Type B pancreatic cell (in vitro differentiated cells): Measurements from ENCODE around the gene KRI1. TPM values are rescaled to one million over a fixed set of nuclear protein-coding genes. Genes with fewer than 3 reads are reported as not detected.
"Not testable (repeated sequence)": the region's sequence is repeated elsewhere in the genome, so short reads cannot be mapped to it uniquely, and the experiment has no call there.

Experiments
- DNase-seq: peaks from one replicate; pipeline ENCODE4 v3.0.0; 2021; ENCODE audit warnings: mixed read lengths; ENCODE audit not compliant: unreplicated experiment; ENCODE audit errors: extremely low spot score
- H3K27ac Mint-ChIP-seq: 2 replicates; pipeline ENCODE4 v1.8.0; 2021; ENCODE audit warnings: mild to moderate bottlenecking, mixed read lengths
- H3K27me3 Mint-ChIP-seq: 2 replicates; pipeline ENCODE4 v1.8.0; 2021; ENCODE audit warnings: mixed read lengths
- H3K36me3 Mint-ChIP-seq: 2 replicates; pipeline ENCODE4 v1.8.0; 2021; ENCODE audit warnings: mixed read lengths
- H3K4me1 Mint-ChIP-seq: one replicate; pipeline ENCODE4 v1.8.0; 2021; ENCODE audit warnings: mixed read lengths; ENCODE audit not compliant: unreplicated experiment
- H3K4me3 Mint-ChIP-seq: 2 replicates; pipeline ENCODE4 v1.8.0; 2021; ENCODE audit warnings: mild to moderate bottlenecking, mixed read lengths
- H3K9me3 Mint-ChIP-seq: 2 replicates; pipeline ENCODE4 v1.8.0; 2021; ENCODE audit warnings: mixed read lengths
- total RNA-seq: library from RNA; stranded (reverse); gene quantifications from 2 replicates; pipeline ENCODE4 v1.2.1, GENCODE V29; 2021; ENCODE audit warnings: low replicate concordance
- TF ChIP-seq, protein P1 (sequence below): fragments of 200-600 bp; sonication (generic); conservative IDR thresholded peaks from 2 replicates; pipeline ENCODE4 v1.5.0; 2021; ENCODE audit warnings: antibody characterized with exemption, mild to moderate bottlenecking

The KRI1 gene
- total RNA-seq, 1 donor from 2014 or later, result 34.4 TPM

DNA sequence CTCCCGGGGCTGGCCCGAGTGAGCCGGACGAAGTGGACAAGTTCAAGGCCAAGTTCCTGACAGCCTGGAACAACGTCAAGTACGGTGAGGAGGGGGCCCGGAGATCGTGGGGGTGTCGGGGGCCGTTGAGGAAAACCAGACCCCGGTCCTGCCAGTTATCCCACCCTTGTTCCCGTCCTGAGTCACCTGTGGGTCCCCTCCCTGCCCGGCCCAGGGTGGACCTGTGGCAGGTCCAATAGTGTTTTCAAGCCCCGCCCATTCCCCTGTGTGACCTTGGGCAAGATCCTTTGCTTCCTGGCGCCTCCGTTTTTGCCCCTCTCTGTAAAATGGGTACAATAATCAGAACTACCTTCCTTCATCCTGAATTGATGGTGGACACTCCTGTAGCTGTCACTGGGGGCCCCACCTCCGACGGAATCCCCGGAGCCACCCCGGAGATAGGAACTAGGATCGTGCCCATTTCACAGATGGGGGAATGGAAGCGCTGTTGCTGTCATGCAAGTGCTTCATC, 21.5 kb downstream of the KRI1 start:
- Mint-ChIP-seq H3K4me1 (no peaks in the 10 kb centered on the region), H3K27me3 (peaks cover 3% of the 10 kb centered on the region), H3K36me3 (no peaks in the 10 kb centered on the region), H3K4me3 (peak overlapping the region; percentile 90), H3K27ac (peak overlapping the region; percentile 41), H3K9me3 (no peaks in the 10 kb centered on the region)
- no peak for DNase-seq
- TF ChIP-seq, protein P1, sequence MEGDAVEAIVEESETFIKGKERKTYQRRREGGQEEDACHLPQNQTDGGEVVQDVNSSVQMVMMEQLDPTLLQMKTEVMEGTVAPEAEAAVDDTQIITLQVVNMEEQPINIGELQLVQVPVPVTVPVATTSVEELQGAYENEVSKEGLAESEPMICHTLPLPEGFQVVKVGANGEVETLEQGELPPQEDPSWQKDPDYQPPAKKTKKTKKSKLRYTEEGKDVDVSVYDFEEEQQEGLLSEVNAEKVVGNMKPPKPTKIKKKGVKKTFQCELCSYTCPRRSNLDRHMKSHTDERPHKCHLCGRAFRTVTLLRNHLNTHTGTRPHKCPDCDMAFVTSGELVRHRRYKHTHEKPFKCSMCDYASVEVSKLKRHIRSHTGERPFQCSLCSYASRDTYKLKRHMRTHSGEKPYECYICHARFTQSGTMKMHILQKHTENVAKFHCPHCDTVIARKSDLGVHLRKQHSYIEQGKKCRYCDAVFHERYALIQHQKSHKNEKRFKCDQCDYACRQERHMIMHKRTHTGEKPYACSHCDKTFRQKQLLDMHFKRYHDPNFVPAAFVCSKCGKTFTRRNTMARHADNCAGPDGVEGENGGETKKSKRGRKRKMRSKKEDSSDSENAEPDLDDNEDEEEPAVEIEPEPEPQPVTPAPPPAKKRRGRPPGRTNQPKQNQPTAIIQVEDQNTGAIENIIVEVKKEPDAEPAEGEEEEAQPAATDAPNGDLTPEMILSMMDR, result no peak

- TF ChIP-seq, protein P1, result no peak
- H3K4me3 Mint-ChIP-seq, result peak within 1 kb of the TSS; percentile 90
- peak within 1 kb of the TSS; percentile 84 for H3K27ac Mint-ChIP-seq
- H3K9me3 Mint-ChIP-seq, result no peaks in the 10 kb centered on the region
- DNase-seq, result peak; percentile 88
- H3K4me1 Mint-ChIP-seq, result no peaks in the 10 kb centered on the region
- peaks cover 10% of the 10 kb centered on the region for H3K27me3 Mint-ChIP-seq
- no peaks in the 10 kb centered on the region for H3K36me3 Mint-ChIP-seq
Observed at GRCh38 chr19:10543420-10544241, 22.2 kb downstream of the KRI1 start, which contains the start of gene ATG4D. Gene ATG4D (plus strand): TSS chr19:10543904. CDS start chr19:10544091, 187 bp downstream.

DNA sequence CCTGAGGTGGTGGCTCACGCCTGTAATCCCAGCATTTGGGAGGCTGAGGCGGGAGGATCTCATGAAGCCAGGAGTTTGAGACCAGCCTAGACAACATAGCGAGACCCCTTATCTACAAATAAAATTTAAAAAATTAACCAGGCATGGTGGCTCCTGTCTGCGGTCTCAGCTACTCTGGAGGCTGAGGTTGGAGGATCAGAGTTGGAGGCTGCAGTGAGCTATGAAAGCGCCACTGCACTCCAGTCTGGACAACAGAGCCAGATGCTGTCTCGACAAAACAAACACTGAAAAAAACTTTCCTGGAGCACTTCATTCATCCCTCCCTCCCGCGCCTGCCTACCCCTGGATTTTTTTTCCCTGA, 22.8 kb downstream of the KRI1 start:
- peak overlapping the region; percentile 84 for H3K27ac Mint-ChIP-seq
- no peaks in the 10 kb centered on the region for H3K4me1 Mint-ChIP-seq
- H3K4me3 Mint-ChIP-seq, result peak overlapping the region; percentile 89
- TF ChIP-seq, protein P1, result no peak
- no peak for DNase-seq
- H3K36me3 Mint-ChIP-seq, result no peaks in the 10 kb centered on the region
- H3K9me3 Mint-ChIP-seq, result no peaks in the 10 kb centered on the region
- H3K27me3 Mint-ChIP-seq, result peaks cover 15% of the 10 kb centered on the region

DNA sequence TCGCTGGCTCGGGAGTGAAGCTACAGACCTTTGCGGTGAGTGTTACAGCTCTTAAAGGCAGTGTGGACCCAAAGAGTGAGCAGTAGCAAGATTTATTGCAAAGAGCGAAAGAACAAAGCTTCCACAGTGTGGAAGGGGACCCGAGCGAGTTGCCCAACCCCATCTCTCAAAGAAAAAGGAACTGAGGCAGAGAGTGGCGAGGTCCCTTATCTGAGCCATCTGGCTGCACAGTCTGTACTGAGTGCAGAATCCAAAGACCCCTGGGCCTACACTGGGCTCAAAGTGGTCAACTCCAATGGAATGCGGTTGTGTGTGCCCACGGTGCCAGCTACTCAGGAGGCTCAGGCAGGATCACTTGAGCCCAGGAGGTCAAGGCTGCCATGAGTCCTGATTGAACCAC, 26.8 kb downstream of the KRI1 start:
- not testable (repeated sequence) for DNase-seq, H3K4me1 Mint-ChIP-seq, H3K27ac Mint-ChIP-seq, H3K9me3 Mint-ChIP-seq, H3K36me3 Mint-ChIP-seq, H3K4me3 Mint-ChIP-seq
- H3K27me3 Mint-ChIP-seq, result peaks cover 22% of the 10 kb centered on the region

DNA sequence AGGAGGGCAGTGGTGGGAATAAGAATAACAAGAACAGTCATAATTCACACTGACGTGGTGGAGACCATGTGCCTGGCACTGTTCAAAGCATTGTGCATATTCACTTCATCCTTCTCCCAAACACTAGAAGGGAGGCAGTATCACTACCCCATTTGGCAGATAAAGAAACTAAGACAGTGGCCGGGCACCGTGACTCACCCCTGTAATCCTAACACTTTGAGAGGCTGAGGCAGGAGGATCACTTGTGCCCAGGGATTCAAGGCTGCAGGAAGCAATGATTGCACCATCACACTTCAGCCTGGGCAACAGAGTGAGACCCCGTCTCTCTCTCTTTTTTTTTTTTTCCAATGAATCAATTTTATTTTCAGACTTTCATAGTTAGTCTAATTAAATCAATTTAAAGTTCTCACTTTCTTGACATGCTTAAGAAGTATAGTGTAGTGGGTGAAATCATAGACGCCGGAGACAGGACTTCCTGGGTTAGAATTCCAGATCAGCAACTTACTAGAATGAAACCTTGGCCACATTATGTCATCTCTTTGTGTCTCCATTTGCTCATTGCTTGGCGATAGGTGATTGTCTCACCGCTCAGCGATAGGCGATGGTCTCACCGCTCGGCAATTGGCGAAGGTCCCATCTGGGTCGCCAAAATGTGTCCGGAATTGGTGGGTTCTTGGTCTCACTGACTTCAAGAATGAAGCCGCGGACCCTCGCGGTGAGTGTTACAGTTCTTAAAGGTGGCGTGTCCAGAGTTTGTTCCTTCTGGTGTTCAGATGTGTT, 27.4 kb downstream of the KRI1 start:
- Mint-ChIP-seq H3K4me1 (peaks cover 7% of the 10 kb centered on the region), H3K4me3 (no peak overlapping the region), H3K36me3 (no peaks in the 10 kb centered on the region), H3K27ac (no peak overlapping the region), H3K27me3 (peaks cover 27% of the 10 kb centered on the region), H3K9me3 (no peaks in the 10 kb centered on the region)
- DNase-seq, result no peak
- TF ChIP-seq, protein P1, result no peak

DNA sequence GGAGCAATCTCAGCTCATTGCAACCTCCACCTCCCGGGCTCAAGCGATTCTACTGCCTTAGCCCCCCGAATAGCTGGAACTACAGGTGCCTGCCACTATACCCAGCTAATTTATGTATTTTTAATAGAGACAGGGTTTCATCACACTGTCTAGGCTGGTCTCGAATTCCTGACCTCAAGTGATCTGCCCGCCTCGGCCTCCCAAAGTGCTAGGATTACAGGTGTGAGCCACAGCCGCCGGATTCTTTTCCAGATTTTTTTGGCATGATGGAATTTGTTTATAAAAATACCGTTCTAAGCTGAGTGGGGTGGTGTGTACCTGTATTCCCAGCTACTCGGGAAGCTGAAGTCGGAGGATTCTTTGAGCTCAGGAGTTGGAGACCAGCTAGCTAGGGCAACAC, 28.1 kb downstream of the KRI1 start:
- TF ChIP-seq, protein P1, result no peak
- Mint-ChIP-seq H3K27me3 (peaks cover 27% of the 10 kb centered on the region), H3K4me1 (peaks cover 7% of the 10 kb centered on the region), H3K9me3 (no peaks in the 10 kb centered on the region), H3K4me3 (no peak overlapping the region), H3K27ac (no peak overlapping the region), H3K36me3 (no peaks in the 10 kb centered on the region)
- no peak for DNase-seq
